Frontal cortex (tissue), 4 donors: ENCODE measurements around the gene KDM3B. TPM values are rescaled to one million over a fixed set of nuclear protein-coding genes. Genes with fewer than 3 reads are reported as not detected.
A peak's percentile ranks its signal among the peaks of the same experiment; 100 is the strongest.
"Not testable (repeated sequence)": the region's sequence is repeated elsewhere in the genome, so short reads cannot be mapped to it uniquely, and the experiment has no call there.

Source experiments
- DNase-seq, 2 donors: peaks; one replicate each; pipeline ENCODE4 v3.0.0; 2012; ENCODE audit warnings: low spot score in 2 of 2
- FAIRE-seq: peaks from 2 replicates; lab custom pipeline; 2012; peaks lifted over from hg19 to GRCh38; lab: Jason Lieb, UNC
- total RNA-seq: library from RNA; depleted of rRNA; stranded (reverse); fragments of >200 nt; gene quantifications from one replicate; pipeline ENCODE4 v1.2.3, GENCODE V29; 2014
- donor health status: control.
- donor health status: control.
- donor health status: control.

The KDM3B gene
- total RNA-seq, 1 donor from 2014 or later = 81.9 TPM

DNA sequence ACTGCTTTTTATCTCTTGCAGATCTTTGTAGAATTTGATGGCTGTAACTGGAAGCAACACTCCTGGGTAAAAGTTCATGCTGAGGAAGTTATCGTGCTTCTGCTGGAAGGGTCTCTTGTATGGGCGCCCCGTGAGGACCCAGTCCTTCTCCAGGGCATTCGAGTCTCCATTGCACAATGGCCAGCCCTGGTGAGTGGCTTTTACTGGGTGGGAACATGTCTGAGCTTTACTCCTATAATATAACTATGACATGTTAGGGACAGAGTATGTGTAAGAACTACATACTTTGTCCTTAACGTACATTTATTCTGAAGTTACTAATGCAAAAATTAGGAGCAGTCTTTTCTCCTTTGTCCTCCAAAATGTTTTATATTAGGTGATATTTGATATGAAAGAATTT lies 20.2 kb downstream of the KDM3B start:
- FAIRE-seq (no peak), DNase-seq (no peak)

DNA sequence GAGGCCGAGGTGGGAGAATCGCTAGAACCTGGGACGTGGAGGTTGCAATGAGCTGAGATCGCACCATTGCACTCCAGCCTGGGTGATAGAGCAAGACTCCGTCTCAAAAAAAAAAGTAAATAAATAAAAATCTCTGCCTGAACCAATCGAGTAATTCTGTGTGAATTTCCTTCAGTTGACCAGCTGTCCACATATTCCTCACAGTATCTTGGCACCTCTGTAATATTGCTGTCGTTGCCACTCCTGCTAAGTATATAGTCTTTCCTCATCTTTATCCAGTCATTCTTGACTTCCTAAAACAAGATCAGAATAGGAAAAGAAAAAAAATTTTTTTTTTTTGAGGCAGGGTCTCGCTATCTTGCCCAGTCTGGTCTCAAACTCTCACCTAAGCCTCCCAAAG lies 29.9 kb downstream of the KDM3B start:
- DNase-seq (no peak), FAIRE-seq (no peak)

DNA sequence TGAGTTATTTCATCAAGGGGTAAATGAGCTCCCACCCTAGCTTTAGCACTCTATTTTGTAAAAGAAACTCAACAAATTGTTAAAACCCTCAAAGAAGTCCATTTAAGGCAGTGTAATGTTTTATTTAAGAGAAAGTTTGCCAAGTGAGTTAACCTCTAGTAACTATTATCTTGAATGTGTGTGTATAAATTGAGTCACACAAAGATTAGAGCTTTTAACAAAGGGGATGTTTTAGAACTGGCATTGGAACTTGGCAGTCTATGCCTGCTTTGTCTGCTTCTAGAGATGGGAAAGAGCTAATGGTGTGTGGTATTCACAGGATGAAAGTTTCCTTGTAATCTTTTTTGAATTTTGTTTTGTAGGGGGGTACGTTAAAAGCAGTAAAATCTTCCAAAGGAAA lies 33.2 kb downstream of the KDM3B start:
- DNase-seq (no peak), FAIRE-seq (no peak)

DNA sequence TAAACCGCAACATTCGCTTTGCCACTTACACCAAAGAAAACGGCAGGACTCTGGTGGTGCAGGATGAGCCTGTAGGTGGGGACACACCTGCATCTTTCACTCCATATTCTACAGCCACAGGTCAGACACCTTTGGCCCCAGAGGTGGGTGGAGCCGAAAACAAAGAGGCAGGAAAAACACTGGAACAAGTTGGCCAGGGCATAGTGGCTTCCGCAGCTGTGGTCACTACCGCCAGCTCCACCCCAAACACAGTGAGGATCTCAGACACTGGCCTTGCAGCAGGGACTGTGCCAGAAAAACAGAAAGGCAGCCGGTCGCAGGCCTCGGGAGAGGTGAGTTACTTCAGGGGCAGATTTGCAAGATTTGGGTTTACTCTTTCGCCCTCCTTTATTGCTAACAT lies 33.8 kb downstream of the KDM3B start:
- no peak for DNase-seq
- no peak for FAIRE-seq

DNA sequence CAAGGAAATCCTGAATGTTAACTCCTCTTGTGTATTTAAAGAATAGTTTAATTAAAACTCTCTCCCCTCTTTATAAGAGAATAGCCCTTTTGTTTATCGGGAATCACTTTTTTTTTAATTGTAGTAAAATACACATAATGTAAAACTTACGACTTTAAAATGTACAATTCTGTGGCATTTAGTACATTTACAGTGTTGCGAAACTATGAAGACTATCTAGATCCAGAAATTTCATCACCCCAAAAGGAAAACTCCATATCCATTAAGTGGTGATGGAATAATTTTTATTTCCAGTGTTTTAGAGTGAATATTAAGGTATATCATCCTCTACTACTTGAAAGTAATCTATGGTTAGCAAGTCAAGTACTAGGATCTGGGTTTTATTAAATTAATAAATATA lies 36.8 kb downstream of the KDM3B start:
- FAIRE-seq (no peak), DNase-seq (no peak)

DNA sequence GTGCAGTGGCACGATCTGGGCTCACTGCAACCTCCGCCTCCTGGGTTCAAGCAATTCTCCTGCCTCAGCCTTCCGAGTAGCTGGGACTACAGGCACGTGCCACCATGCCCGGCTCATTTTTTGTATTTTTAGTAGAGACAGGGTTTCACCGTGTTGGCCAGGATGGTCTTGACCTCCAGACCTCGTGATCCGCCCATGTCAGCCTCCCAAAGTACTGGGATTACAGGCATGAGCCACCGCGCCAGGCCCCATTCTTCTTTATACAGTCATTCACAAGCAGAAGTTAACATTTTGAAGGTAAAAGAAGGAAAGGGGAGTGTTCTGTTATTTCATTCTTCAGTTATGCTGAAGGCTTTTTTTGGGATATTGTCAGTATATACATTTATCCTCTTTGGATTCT lies 37.4 kb downstream of the KDM3B start:
- FAIRE-seq, DNase-seq: not testable (repeated sequence)

DNA sequence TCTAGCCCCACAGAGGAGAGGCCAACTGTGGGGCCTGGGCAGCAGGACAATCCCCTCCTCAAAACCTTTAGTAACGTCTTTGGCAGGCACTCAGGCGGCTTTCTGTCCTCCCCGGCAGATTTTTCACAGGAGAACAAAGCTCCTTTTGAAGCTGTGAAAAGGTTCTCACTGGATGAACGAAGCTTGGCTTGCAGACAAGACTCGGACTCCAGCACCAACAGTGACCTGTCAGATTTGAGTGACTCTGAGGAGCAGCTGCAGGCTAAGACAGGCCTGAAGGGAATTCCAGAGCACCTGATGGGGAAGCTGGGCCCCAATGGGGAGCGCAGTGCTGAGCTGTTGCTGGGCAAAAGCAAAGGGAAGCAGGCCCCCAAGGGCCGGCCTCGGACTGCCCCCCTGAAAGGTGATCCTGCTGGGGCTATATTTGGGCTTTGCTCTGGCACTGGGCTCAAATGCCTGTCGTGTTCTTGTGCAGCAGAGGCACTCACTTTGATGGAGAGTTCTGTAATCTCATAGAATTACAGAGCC lies 39.4 kb downstream of the KDM3B start:
- FAIRE-seq (no peak), DNase-seq (no peak)

DNA sequence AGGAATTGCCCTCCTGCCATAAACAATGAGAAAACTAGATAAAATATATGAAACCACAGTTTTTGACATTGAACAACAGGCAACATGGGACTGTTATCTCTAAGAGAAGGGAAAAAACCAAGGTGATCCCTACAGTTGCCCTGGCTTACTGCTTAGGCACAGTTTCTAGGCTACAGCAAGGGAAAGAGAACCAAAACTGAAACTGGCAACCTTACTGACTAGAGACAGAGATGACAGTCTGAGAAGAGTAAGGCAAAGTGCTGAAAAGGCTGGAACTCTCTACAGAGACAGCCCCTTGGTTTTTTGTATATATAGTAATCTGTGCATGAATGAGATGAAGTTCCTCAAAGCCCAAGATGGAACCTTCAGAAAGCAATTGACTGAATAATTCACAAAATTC lies 50.2 kb downstream of the KDM3B start:
- no peak for FAIRE-seq

DNA sequence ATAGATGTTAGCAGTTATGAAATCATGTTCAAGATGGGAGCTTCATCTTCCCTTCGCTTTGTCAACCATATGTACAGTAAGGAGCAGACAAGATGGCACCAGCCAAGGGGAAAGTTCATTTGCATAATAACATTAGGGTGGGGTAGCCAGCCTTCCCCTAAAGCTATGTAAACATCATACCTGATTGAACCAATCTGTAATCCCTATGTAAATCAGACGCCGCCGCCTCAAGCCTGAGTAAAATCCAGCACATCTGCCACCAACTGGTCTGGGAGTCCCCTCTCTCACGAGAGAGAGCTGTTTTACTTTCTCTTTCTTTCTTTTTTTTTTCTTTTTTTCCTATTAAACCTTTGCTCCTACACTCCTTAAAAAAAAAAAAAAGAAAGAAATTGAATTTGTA lies 55.5 kb downstream of the KDM3B start:
- no peak for FAIRE-seq
- no peak for DNase-seq

More for the DNA sequence above, 50.2 kb downstream of the KDM3B start:
- no peak for DNase-seq

DNA sequence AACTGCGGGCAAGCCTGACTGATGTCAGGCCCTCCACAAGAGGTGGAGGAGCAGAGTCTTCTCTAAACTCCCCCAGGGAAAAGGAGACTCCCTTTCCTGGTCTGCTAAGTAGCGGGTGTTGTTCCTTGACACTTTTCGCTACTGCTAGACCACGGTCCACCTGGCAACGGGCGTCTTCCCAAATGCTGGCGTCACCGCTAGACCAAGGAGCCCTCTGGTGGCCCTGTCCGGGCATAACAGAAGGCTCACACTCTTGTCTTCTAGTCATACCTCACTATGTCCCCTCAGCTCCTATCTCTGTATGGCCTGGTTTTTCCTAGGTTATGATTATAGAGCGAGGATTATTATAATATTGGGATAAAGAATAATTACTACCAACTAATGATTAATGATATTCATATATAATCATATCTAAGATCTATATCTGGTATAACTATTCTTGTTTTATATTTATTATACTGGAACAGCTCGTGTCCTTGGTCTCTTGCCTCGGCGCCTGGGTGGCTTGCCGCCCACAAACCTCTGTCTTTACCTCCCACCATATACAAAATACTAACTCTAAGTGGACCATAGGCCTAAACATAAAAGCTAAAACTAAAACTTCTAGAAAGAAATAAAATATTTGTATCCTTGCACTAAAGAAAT lies 58.6 kb downstream of the KDM3B start:
- DNase-seq, FAIRE-seq: not testable (repeated sequence)

DNA sequence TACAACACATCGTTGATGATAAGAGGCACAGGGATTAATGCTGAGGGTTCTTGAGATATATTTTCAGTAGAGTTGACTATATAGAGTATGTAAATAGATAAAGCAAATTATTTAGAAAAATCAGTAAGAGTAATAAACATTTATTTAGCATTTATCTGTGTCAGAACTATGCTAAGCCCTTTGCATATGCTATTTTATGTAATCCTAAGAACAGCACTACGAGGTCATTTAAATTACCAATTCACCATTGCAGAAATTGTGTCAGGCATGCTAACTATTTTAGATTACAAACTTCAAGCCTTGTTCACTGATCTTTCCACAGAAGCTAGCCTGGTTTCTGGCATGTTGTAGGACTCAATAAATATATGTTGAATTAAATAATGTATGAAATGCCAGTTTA lies 66.0 kb downstream of the KDM3B start:
- FAIRE-seq (no peak), DNase-seq (no peak)

DNA sequence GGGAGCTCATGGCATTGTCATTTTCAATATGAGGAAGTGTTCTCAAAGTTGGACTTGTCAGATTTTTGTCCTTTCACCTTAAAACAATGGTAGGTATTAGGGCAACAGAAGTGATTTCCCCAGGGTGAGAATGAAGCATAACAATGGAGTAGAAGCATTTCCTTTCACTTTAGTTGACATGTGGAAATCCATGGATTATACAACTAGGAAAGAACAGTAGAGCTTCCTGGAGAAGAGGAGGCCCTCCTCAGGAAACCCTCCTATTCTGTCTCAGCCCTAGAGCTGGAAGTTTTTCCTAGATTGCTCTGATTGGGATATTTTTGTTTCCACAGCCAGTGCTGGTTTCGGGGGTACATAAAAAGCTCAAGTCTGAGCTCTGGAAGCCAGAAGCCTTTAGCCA lies 72.6 kb downstream of the KDM3B start:
- FAIRE-seq (no peak), DNase-seq (no peak)

DNA sequence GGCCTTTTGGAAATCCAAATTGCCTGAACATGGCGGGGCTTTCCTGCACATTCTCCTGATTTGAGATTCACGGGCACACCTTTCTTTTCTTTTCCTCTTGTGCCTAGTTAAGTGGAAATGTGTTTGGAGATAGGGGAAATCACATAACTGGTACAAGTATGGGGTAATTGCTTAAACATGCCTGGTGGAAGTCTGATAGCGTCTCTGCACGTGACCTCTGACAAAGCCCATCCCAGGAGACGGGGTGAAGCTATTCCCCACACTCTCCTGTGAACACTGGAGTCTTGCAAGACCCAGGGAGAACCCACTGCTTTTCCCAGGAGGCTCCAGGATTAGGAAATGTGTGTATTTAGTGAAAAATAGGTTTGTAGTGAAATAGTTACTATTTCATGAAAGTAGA lies 83.5 kb downstream of the KDM3B start:
- peak in 1 of 2 donors; percentile 10 for DNase-seq
- FAIRE-seq = no peak

DNA sequence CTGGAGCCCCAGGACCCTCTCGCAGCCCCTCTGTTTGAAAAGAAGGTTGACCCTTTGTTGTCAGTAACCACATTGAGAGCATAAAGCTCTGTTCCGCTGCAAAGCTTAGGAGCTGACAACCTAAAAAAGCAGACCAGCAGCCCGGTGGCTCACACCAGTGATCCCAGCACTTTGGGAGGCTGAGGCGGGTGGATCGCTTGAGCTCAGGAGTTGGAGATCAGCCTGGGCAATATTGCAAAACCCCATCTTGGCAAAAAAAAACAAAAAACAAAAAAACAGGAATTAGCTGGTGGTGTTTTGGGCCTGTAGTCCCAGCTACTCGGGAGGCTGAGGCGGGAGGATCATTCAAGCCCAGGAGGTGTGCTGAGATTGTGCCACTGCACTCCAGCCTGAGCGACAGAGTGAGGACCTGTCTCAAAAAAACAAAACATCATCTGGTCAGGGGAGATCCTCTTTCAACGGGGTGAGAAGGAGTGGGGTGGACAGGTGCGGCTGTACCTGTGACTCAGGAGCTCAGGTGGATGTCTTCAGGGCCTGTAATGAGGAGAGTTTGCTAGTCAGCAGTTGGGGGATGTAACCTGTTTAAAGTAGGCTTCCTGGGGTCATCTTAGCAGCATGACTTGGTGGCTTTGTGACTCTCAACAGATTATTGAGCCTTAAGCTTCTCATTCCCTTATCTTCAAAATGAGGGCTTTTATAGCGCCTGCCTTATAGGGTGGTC lies 85.7 kb downstream of the KDM3B start:
- FAIRE-seq = no peak
- peak in 1 of 2 donors; percentile 29 for DNase-seq

DNA sequence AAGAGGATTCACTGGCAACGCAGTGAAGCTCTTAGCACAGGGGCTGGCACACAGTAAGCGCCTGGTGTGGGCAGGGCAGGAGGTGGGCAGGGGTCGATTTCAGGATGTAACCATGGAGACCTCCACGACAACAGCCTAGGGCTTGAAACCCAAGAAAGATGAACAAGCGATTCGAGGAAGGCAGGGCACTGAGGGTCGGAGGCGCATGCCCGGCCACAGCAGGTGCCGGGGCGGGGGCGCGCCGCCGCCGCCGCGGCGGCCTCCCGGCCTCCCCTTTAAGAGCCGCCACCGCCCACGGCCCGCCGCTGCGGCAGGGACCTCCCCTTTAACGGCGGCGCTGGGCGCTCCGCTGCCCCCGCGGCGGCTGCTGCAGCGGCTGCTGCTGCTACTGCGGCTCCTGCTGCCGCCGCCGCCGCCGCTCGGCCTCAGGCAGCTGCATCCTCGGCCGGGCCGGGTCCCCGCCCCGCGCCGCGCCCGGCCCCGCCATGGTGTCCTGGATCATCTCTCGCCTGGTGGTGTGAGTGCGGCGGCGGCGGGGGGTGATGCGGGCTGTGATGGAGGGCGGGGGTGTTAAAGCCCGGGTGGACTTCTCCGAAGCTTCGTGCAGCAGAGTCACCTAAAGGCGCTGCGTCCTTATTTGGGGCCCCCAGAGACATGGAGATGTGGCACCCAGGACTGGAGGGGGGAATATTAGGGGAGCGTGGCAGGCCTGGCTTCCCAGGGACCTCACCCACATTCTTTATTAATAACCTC lies 86.4 kb downstream of the KDM3B start, which contains the start of gene REEP2:
Gene REEP2 (plus strand): TSS at position 334 of the 753 bp plus-strand sequence. CDS start 152 bp downstream, at position 486.
- no peak for FAIRE-seq
- peak; percentile 74 to 84 for DNase-seq

DNA sequence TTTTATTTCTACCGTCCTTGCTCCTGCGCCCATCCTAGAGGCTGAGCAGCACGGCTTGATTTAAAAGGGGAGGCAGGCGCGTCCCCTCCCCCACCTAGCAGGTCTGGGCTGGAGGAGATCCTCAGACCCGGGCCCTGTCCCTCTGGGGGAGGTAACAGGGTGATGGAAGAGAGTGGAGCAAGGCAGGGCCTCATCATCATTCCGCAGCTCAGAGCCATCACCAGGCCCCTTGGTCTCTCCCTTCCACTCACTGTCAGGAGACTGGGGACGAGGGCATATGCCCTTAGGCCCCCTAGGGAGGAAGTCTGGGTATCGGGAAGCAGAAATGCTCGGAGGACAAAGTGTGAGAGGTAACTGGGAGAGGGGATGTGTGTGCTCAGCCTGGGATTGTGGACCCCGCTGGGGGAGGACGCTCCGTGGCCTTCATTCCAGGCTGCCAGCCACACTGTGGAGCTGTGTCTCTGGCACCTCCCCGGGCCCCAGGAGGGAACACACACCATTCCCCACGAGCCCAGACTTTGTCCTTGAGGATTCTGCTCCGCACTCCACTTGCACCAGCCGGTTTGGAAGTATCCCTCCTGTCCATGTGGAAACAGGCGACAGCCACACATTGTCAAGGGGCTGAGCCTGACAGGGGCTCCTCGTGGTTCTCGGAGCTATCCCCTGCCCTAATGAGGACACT lies 87.1 kb downstream of the KDM3B start:
- no peak for FAIRE-seq
- DNase-seq = peak in 1 of 2 donors; percentile 52

DNA sequence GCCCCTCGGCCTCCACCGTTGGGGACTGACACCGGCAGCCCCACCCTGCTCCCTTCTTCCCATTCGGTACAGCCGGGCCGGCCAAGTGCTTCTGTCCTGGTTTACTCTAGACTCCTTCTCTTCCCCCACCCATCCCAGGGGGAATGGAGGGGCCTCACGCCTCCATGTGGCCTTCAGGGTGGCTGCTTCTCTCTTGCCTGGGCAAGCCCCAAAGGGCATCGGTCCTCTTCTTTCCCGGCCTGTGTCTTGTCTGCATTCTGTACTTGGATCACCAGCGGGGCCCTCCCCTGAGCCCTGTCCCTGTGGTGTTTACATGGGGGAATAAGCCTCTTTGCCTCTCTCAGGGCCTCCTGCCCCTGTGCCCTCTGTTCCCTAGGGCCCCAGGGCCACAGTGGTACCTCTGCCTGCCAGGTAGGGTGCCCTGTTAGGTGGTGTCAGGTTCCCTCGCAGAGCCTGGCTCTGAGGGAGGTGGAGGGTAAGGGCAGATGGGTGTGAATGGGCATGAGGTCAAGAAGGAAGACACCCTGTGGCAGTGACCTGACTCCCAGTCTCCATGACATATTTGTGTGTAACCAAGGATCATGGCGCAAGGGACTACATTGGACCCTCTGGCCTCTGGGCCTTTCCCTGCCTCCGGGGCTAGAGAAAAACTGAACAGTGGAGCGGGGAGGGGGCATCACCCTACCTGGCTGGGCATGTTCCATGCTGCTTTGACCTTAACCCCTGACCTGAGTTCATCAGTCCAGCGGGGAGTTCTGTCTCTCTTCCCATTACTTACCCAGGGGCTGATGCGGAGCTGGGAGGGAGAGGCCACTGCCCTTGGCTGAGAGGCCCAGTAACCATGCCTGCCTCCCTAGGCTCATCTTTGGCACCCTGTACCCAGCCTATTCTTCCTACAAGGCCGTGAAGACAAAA lies 87.9 kb downstream of the KDM3B start:
- FAIRE-seq (no peak), DNase-seq (peak in 1 of 2 donors; percentile 22)

DNA sequence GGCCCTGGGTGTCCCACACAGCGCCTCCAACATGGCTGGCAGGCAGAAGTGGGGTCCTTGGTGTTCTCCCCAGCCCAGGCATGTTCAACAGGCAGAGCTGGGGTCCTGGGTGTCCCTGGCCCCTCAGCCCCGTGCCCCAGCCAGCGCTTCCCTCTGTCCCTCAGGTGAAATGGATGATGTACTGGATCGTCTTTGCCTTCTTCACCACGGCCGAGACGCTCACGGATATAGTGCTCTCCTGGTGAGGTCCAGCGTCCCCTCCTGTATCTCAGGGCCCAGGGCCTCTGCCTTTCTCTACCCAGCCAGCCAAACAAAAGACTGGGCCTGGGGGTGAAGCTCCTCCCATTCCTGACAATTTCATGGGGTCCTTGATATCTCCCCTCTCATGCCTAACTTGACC lies 88.7 kb downstream of the KDM3B start:
- no peak for FAIRE-seq
- peak in 1 of 2 donors; percentile 6 for DNase-seq
